DND-41 (cell line): Measurements from ENCODE around the gene SNAI3.

Experiments
- ATAC-seq: fragments of 200-7000 bp; cut with Tn5 transposase; 3 replicates; pipeline ENCODE4 v1.9.1; 2021; ENCODE audit warnings: low read depth; ENCODE audit not compliant: insufficient read depth
- DNase-seq: peaks from one replicate; pipeline ENCODE4 v3.0.0-alpha.2; 2020
- H2AFZ ChIP-seq: 2 replicates; pipeline ENCODE4 v1.6.0; 2012; ENCODE audit warnings: low read depth, low read length
- H3K27ac ChIP-seq: 2 replicates; pipeline ENCODE4 v1.5.1; 2012; ENCODE audit warnings: low read length, inconsistent platforms
- H3K27me3 ChIP-seq: fragments of 200-600 bp; sonication (generic); 2 replicates; pipeline ENCODE4 v1.6.0; 2012; ENCODE audit warnings: low read length, mild to moderate bottlenecking, inconsistent platforms; ENCODE audit not compliant: insufficient read depth, poor library complexity
- H3K36me3 ChIP-seq: 2 replicates; pipeline ENCODE4 v1.5.1; 2012; ENCODE audit warnings: low read length, inconsistent platforms; ENCODE audit not compliant: insufficient read depth
- H3K4me1 ChIP-seq: 2 replicates; pipeline ENCODE4 v1.5.1; 2012; ENCODE audit warnings: mild to moderate bottlenecking, low read length; ENCODE audit not compliant: insufficient read depth
- H3K4me2 ChIP-seq: 2 replicates; pipeline ENCODE4 v1.6.0; 2012; ENCODE audit warnings: mild to moderate bottlenecking, moderate library complexity, low read length, inconsistent platforms; ENCODE audit not compliant: insufficient read depth
- H3K4me3 ChIP-seq, 2 experiments: fragments of 200-600 bp in 1 of 2; shearing (Covaris generic) in 1 of 2; 2 replicates each; pipeline ENCODE4 v1.5.1; 2012 to 2016; ENCODE audit warnings: inconsistent platforms in 2 of 2, low read length in 2 of 2, mild to moderate bottlenecking in 2 of 2, low read depth in 1 of 2, moderate library complexity in 1 of 2
- H3K79me2 ChIP-seq: 2 replicates; pipeline ENCODE4 v1.6.0; 2012; ENCODE audit warnings: low read length, inconsistent platforms; ENCODE audit not compliant: insufficient read depth
- H3K9ac ChIP-seq: 2 replicates; pipeline ENCODE4 v1.6.0; 2012; ENCODE audit warnings: low read depth, mild to moderate bottlenecking, inconsistent platforms, low read length, moderate library complexity
- H3K9me3 ChIP-seq: 2 replicates; pipeline ENCODE4 v1.5.1; 2012; ENCODE audit warnings: low read length, moderate library complexity, mild to moderate bottlenecking, inconsistent platforms; ENCODE audit not compliant: insufficient read depth, severe bottlenecking
- H4K20me1 ChIP-seq: 2 replicates; pipeline ENCODE4 v1.6.0; 2012; ENCODE audit warnings: low read length; ENCODE audit not compliant: insufficient read depth
- CTCF ChIP-seq: IDR thresholded peaks from 2 replicates; pipeline ENCODE4 v1.5.1; 2012; ENCODE audit warnings: borderline replicate concordance, low read length, moderate library complexity, mild to moderate bottlenecking; ENCODE audit not compliant: poor library complexity, severe bottlenecking; ENCODE audit errors: extremely low read depth
- EZH2 ChIP-seq: IDR thresholded peaks from 3 replicates; pipeline ENCODE4 v1.6.1; 2012; ENCODE audit warnings: borderline replicate concordance, low read depth, mild to moderate bottlenecking, moderate library complexity, low read length, inconsistent platforms; ENCODE audit not compliant: severe bottlenecking

Gene SNAI3

GRCh38 chr16:88678224-88678979, 7.9 kb downstream of the SNAI3 start:
- Histone ChIP-seq H4K20me1 (peaks cover 10% of the 10 kb centered on the region; the same call in 1 of the 2 replicates), H3K4me3 (no peak overlapping the region), H3K9ac (no peak overlapping the region), H3K27me3 (no peaks in the 10 kb centered on the region), H2AFZ (no peak overlapping the region), H3K4me1 (no peaks in the 10 kb centered on the region), H3K9me3 (no peaks in the 10 kb centered on the region), H3K36me3 (no peaks in the 10 kb centered on the region), H3K27ac (no peak overlapping the region), H3K4me2 (no peak overlapping the region), H3K79me2 (no peaks in the 10 kb centered on the region)
- no peak for ATAC-seq
- DNase-seq, result no peak
- no peak for TF ChIP-seq CTCF
- TF ChIP-seq EZH2, result no peak

DNA sequence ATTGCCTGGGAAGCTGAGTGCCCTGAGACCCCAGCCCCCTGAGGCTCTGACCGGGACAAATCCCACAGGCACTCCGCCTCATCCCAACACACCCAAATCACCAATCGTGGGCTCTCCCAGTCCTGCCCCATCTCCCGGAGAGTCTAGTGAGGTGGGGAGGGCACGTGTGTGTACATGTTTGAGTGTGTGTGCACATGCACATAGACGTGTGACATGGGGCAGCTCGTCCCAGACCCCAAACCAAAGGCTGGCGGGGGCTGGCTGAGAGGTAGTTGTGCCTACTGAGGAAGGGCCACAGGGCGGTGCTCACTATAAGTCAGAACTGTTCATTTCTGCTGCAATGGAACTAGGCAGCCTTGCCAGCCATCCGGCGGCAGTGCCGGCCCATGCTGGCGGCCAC, 8.6 kb downstream of the SNAI3 start:
- no peak for DNase-seq
- Histone ChIP-seq H3K4me2 (no peak overlapping the region), H3K36me3 (no peaks in the 10 kb centered on the region), H4K20me1 (peaks cover 10% of the 10 kb centered on the region; the same call in 1 of the 2 replicates), H3K9ac (no peak overlapping the region), H3K4me1 (no peaks in the 10 kb centered on the region), H2AFZ (no peak overlapping the region), H3K27ac (no peak overlapping the region), H3K27me3 (no peaks in the 10 kb centered on the region), H3K4me3 (no peak overlapping the region), H3K79me2 (no peaks in the 10 kb centered on the region), H3K9me3 (no peaks in the 10 kb centered on the region)
- no peak for TF ChIP-seq CTCF
- TF ChIP-seq EZH2, result no peak
- no peak for ATAC-seq

- Histone ChIP-seq H3K4me3 (no peak overlapping the region), H3K4me1 (no peaks in the 10 kb centered on the region), H2AFZ (no peak overlapping the region), H3K27ac (no peak overlapping the region), H3K36me3 (no peaks in the 10 kb centered on the region), H3K9ac (no peak overlapping the region), H3K79me2 (no peaks in the 10 kb centered on the region), H3K9me3 (no peaks in the 10 kb centered on the region), H3K27me3 (no peaks in the 10 kb centered on the region), H3K4me2 (no peak overlapping the region), H4K20me1 (0 out of 2 replicates have a peak, but pooled peaks cover 7% of the 10 kb centered on the region)
- ATAC-seq, result no peak
- DNase-seq, result no peak
- TF ChIP-seq EZH2, result no peak
- no peak for TF ChIP-seq CTCF
Observed at GRCh38 chr16:88676502-88677242, 9.6 kb downstream of the SNAI3 start.
